ENCODE data around the gene TSHR.
A peak's percentile ranks its signal among the peaks of the same experiment; 100 is the strongest.
"Not testable (repeated sequence)": the region's sequence is repeated elsewhere in the genome, so short reads cannot be mapped to it uniquely, and the experiment has no call there.

The TSHR gene

DNA sequence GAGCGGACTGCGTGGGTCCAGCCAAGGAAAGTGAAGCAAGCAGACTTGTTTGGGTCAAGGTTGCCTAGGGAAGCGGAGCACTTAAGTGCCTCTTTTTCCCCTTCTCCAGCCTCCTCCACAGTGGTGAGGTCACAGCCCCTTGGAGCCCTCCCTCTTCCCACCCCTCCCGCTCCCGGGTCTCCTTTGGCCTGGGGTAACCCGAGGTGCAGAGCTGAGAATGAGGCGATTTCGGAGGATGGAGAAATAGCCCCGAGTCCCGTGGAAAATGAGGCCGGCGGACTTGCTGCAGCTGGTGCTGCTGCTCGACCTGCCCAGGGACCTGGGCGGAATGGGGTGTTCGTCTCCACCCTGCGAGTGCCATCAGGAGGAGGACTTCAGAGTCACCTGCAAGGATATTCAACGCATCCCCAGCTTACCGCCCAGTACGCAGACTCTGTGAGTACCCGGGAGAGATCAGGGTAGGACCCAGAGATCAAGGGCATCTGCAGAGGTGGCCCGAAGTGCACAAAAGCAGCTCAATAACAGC is at the start of gene TSHR:
TSHR (plus strand) TSS at position 206 of the 526 bp plus-strand sequence; CDS start at position 266, 60 bp downstream.
- no peak for DNase-seq

DNA sequence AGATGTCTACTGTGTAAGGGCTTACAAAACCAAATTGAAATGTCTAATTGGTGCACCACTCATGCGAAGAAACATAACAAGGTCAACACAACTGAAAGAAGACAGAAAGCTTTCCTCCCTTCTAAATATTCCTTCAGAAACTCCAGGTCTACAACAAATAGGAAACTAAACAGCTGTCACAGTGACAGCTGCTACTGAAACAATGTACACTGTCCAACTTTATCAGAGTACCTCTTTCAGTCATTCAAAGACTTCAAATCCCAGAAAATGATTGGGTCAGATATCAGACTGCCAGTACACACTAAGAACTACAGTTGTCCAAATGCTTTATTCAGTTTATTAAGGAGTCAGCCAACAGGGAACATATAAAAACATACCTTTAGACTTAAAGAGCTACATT is 49.1 kb upstream of the TSHR start:
- DNase-seq: no peak

DNA sequence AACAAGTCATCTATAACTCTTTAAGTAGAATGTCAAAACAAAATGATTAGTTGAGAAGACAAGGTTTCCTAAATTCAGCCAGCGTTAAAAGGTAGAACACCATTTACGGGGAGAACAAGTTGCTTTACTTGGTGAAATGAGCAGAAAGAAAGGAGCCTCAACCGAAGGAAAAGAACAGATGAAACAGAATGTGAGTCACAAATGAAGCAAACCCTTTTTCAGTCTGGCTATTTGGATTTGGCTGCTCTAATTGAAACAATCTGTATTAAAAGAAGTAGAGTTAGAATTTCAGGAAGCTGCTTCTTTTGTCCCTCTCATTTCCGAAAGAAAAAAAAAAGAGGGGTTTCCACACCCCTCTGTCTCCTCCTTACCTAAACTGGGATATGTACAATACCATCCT is 48.5 kb upstream of the TSHR start:
- DNase-seq: no peak

DNA sequence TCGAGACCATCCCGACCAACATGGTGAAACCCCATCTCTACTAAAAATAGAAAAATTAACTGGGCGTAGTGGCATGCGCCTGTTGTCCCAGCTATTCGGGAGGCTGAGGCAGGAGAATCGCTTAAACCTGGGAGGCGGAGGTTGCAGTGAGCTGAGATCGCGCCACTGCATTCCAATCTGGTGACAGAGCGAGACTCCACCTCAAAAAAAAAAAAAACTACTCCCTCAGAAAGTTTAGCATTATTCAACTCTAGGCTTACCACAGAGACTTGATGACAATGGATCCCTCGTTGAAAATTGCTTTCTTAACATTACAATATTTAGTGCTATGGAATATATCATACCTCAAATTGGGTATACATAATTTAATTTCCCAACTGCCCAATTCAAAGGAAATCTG is 43.4 kb upstream of the TSHR start:
- not testable (repeated sequence) for DNase-seq

DNA sequence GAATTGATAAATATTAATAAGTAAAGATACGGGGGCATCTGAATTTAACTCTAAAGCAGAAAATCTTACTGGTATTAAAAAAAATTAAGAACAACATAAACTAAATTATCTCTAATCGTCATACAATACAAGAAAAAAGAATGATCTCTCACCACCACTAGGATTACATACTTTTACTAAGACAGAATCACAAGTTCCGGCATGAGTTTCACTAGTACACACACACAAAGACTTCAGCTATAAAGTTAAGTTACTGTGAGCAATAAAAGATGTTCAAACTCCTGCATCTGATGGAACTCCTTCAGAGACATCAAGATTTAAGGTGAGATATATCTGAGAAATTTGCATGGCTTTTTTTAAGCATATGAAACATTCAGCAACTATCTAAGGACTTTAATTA is 35.8 kb upstream of the TSHR start:
- no peak for DNase-seq

DNA sequence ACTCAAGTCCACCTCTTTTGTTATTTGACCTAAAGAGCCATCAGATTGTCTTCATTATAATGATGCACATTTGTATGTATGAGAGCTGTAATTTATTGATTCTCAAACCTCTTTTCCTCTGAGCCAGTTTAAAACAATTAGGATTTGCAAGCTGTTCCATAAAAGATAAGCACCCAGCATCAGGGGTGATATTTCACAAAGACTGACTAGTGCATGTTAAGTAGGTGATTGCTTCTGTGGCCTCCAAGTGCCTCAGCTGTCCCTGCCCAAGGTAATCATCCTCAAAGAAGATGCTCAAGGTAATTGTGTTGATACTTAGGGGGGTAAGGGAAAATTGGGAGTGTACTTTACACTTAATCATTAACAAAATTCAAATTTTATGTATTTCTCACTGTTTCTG is 32.1 kb upstream of the TSHR start:
- DNase-seq: no peak

DNA sequence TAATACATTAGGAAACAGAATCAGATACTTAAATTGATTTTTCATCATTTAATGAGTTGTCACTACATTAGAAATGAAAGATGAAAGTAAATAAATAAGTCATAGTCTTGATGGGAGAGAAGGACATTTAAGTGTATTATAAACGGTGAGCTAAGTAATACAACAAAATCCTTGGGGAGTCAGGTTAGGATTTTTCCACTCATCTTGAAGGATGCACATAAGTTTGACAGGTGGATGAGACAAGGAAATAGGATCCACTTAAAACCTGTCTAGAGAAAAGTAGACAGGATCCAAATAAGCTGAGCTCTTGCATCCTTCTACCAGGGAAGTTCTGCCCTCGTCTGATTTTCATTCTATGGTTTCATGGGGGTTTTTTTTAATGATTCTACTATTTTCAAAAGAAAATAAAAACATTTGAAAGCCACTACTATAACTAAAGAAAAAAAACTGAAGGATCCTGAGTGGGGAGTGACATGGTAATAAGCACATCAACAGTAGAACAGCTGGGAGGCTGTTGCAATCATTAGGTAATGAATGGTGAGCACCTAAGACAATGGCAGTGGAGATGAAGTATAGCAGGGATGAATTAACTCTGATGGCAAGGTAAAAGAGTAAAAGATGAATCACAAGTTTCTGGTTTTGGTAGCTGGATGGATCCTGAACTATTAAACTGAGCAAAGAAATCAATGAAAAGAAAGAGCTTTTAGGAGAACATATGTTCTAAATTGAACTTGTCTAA is 30.9 kb upstream of the TSHR start:
- DNase-seq: no peak

DNA sequence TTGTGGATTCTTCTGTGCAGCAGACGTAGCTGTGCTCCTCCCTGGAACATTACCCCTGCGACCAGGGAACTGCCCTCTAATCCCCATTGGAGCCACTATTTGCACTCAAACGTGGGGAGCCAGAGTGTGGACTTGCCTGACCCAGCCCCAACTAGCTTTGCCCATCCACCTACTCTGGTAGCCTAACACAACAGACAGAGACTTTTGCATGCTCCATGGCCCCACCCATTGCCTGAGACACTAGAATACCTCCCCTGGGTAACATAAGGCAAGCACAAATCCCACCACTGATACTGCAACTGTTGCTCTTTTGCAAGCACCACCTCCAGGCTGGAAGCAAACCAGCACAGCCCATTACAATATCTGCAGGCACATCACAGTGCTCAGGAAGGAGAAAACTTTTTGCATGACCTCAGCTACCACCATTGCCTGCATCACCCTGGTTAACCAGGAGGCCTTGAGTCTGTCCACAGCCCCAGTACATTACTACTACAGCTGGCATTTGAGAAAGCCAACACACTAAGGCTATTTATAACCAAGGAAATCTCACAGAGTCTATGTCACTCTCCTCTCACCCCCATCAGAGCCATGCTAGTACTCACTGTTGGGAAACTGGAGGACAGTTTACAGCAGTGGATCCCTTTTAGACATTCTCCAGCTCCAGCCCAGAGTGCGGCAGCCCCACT is 28.9 kb upstream of the TSHR start:
- no peak for DNase-seq

DNA sequence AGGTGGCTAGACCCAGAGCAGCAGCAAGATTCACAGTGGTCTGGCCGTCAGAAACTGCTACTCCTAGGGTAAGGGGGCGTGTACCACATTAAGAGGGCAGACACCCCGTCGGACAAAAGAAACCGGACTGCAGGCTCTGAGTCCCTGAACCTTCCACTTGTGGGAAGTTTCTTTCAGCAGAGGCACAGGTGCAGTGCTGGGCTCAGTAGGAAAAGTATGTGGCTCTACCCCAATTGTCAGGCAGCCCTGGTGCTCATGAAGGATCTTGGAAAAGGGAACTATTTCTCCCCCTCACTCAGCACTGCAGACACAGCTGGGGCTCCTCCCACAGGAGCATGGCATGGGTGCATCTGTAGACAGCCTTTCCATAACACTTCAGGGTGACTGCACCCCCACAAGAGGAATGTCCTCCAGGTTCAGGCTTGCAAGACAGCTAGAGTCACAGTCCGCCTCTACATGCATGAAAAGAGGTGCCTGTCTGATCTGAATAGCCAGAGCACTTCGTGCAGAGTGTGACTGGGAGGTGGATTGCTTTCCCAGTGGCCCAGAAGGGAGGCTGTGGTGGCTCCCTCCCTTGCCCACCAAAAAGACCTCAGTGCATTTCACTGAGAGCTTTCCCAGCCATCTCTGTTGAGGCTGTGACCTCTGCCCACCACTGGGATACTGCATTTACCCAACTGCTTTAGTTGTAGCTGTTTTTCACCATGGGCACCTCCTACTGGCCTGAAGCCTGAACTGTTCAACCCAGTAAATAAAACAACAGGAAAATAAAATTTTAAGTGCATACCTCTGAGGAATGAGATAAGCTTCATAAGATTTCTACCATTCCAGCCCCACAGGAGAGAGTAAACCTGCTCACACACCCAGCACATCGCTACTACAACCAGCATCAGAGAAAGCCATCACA is 28.1 kb upstream of the TSHR start:
- no peak for DNase-seq

DNA sequence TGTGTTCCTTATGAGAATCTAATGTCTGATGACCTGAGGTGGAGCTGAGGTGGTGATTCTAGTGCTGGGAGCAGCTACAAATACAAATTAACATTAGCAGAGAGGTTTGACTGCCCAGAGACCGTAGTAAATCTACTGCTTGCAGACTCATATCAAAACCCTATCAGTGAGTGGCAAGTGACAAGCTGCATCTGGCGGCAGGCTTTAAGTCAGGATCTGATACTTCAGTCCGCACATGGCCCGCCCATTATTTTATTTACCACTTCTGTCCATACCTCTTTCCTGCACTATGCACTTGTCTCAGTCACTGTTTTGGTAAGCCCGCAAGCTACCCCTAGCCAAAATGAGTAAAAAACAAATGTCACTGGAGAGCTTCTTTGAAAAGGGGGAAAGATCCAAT is 25.3 kb upstream of the TSHR start:
- no peak for DNase-seq

DNA sequence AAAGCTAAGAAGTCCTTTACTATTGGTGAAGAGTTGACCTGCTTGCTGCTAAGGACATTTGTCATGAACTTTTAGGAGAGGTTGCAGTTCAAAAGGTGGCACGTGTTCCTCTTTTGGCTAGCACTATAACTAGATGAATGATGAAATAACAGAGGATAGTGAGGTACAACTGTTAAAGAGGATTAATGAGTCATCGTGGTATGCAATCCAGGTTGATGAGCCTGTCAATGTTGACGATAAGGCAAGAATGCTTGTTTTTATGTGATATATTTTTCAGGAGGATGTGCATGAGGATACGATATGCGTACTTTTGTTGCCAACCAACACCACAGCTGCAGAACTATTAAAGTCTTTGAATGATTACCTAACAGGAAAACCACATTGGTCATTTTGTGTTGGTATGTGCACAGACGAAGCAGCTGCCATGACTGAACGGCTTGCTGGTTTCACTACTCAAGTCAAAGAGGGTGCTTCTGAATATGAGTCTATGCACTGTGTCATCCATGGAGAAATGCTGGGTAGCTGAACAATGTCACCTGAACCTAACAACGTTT is 24.5 kb upstream of the TSHR start:
- DNase-seq: no peak

DNA sequence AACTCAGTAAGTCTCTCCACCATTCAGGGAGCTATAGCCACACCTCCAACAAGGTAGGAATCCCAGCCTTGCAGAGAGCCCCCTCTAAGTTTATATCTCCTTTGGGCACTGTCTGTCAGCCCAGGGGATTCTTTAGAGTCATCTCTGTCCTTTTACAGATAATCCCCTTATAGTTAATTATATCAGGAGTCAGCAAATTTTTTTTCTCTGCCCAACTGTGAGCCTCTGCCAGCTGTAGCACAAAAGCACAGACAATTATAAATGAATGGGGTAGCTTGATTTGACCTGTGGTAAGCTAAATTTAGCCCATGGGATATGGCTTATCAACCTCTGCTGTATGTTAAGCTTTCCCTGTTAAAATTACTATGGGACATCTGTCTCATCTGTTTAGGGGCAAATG is 22.1 kb upstream of the TSHR start:
- DNase-seq: no peak

DNA sequence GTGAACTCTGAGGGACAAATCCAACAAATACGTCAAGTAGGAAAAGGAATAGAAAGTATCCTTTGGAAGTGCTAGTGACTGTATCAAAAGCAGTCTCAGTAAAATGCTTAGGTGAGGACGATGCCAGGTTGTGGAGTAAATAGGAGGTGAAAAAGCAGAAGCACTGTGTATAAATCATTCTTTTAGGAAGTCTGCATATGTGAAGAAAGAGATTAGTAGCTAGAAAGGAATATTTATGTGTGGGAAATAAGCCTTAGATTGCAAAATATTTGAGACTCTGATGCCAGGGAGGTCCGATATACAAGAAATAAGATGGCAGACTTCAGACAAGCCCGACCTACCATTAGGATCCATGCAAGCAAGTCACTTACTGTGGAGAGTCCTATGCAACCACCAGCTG is 21.7 kb upstream of the TSHR start:
- DNase-seq: no peak

DNA sequence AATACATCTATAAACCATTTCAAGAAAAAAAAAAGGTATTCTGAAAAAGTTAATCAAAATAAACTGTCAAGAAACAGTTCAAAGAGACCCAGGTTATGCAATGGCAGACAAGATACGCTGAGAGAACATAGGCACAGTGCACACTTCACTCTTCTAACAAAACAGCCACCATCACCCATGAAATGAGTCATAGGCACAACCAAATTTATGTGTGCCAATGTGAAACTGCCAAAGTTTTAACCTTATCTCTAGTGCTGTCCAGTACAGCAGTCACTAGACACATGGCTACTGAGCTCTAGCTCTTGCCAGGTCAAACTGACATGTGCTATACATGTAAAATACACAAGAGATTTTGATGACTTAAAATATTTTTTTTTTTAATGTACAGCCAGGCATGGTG is 15.3 kb upstream of the TSHR start:
- DNase-seq: no peak

DNA sequence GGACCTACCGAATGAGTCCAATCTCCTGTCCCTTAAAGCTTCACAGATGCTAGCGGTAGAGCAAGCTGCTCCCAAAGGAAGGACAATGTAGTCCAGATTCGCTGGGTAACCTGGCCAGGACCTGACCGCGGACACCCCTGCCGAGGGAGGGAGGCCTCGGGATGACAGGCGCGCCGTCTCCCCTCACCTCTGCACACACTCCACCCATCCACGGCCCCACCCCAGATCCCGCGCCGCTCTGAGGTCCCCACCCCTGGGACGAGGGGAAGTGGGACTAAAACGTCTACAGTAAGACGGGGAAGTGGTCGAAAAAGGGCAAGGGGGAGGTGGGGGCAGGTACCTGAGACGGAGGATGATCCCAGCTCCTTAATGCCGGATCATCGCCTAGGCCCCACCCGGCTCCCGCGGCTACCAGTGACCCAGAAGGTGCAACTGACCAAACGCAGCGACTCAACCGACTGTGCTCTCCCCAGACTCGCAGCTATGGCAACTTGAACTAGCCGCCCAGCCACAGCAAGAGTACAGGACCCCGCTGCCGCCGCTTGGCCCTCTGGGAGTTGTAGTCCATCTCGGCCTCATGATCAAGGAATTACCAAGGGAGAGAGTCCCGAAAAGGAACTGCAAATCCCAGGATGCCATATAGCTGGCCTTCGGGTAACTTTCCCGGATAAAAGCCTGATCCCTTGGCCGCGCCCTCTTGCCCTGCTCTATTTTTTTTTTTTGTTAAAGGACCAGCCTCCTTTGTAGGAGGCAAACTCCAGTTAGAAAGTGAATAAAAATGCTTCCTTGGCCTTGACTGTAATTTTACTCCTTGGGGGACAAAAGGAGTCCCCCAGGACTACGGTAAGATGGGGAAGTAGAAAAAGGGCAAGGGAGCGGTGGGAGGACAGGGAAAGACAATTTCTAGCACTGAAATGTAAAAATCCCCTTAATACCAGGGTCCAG is 13.9 kb upstream of the TSHR start, which contains the start of gene CEP128:
CEP128 (minus strand) TSS at position 498 of the 945 bp plus-strand sequence.
- peak; percentile 83 to 93 for DNase-seq

DNA sequence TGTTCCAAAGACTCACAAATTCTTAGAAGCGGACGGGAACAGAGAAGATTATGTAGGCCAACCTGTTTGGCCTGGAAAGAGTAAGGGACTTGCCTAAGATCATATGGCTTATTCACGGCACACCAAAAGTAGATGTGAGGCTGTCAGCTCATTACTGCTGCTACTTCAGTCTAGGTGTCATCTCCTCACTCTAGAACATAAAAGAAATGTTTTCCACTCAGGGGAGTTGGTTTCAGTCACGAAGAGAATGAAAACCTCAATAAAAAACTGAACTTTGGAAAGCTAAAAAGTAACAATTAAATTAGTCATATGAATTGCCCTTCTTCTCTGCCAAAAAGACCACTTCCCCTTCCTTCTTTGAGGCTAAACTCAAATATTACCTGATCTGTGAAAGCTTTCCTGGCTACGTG is 13.2 kb upstream of the TSHR start:
- no peak for DNase-seq

DNA sequence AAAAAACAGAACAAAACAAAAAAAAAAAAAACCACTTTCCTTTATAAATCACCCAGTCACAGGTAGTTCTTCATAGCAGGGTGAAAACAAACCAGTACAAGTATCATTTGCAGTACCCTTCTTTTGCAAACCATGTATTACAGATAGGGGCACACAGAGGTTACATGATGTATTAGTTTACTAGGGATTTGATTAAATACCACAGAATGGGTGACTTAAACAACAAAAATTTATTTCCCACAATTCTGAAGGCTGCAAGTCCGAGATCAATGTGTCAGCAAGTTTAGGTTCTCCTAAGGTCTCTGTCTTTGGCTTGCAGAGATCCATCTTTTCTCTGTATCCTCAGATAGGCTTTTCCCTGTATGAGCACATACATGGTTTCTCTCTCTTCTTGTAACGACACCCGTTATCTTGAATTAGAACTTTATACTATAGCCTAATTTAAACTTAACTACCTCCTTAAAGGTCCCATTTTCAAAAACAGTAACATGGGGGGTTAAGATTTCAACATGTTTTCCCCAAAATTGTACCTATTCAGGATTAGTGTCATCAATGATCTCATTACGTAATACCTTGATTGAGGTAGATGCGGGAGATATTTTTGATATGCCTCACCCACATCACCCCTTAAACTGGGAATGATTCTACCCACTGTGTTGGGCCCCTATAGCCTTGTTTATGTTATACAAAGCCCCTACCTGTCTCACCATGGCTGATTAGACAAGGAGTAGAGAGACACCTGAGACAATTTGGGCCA is 10.4 kb upstream of the TSHR start:
- no peak for DNase-seq

DNA sequence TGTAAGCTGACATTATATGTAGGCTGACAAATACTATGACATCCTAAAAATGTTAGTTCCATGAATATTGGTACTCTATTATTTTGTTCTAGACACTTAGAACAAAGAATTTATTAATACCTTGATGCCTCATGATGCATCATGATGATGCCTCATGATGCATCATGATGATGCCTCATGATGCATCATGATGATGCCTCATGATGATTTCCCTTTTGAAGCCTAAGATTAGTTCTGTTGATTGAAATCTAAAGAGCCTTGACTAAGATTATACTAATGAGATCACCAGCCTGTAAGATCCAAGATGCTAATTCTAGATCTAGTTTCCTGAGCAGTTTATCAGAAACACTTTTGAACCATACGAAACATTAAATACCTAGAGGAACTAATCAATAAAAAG is 9.2 kb upstream of the TSHR start:
- DNase-seq: no peak

DNA sequence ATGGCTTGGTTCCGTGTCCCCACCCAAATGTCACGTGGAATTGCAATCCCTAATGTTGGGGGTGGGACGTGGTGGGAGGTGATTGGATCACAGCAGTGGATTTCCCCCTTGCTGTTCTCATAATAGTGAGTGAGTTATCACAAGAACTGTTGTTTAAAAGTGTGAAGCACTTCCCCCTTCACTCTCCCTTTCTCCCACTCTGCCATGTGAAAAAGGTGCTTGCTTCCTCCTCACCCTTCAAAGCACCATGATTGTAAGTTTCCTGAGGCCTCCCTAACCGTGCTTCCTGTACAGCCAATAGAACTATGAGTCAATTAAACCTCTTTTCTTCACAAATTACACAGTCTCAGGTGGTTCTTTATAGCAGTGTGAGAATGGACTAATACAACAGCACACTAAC is 8.6 kb upstream of the TSHR start:
- no peak for DNase-seq

DNA sequence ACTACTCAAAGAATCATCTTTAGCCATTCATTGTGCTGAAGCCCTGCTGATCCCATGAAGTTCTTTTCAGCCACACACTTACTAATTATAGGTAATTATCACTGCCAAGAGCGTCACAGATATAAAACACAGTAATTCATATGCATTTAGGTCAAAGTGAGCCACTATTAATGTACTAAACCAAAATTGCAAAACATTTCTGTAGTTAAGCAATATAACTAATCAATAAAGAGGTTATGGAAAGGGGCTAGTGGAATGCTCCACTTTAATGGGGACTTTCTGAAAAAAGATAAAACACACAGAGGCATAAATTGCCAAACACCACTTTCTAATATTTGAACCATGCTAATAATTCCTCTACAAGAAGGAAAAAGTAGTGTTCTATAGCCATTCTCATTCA is 7.1 kb upstream of the TSHR start:
- no peak for DNase-seq

DNA sequence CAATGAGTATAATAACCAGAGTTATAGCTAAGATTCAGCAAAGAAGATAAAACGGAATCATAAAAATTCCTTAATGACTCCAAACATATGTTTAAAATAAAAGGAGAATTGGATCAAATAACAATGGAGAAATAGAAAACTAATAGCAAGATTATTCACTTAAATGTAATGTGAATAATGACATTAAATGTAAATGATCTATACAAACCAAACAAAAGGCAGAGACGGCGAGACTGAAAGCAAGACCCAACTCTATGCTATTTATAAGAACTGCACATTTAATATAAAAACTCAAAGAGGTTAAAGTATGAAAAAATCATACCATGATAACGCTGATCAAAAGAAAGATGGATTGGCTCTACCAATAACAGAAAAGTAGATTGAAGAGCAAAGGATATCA is 3.9 kb upstream of the TSHR start:
- no peak for DNase-seq

All from SW 1271 (cell line).